Loucy (cell line): ENCODE results near the gene NXPE1.

Experiments used
- H2AFZ ChIP-seq: fragments of 200-600 bp; sonication (generic); 2 replicates; pipeline ENCODE4 v1.6.0; 2016; ENCODE audit warnings: antibody characterized with exemption, mild to moderate bottlenecking, low read length, moderate library complexity
- H3F3A ChIP-seq: fragments of 200-600 bp; 2 replicates; pipeline ENCODE4 v1.6.0; 2016; ENCODE audit warnings: antibody characterized with exemption, low read depth, mild to moderate bottlenecking
- H3K27me3 ChIP-seq: fragments of 200-600 bp; sonication (generic); 2 replicates; pipeline ENCODE4 v1.6.1; 2014; ENCODE audit warnings: low read length, mild to moderate bottlenecking; ENCODE audit not compliant: insufficient read depth, poor library complexity, severe bottlenecking
- H3K36me3 ChIP-seq: fragments of 200-600 bp; sonication (generic); 2 replicates; pipeline ENCODE4 v1.6.1; 2016; ENCODE audit warnings: low read length; ENCODE audit not compliant: insufficient read depth
- H3K4me1 ChIP-seq: fragments of 200-600 bp; sonication (generic); 2 replicates; pipeline ENCODE4 v1.5.1; 2014; ENCODE audit warnings: low read length, mild to moderate bottlenecking; ENCODE audit not compliant: insufficient read depth, poor library complexity, severe bottlenecking
- H3K4me2 ChIP-seq: fragments of 200-600 bp; sonication (generic); 2 replicates; pipeline ENCODE4 v1.6.0; 2014; ENCODE audit warnings: antibody characterized with exemption, low read length, low read depth, mild to moderate bottlenecking; ENCODE audit not compliant: poor library complexity, severe bottlenecking
- H3K4me3 ChIP-seq: fragments of 200-600 bp; sonication (generic); 2 replicates; pipeline ENCODE4 v1.5.1; 2014; ENCODE audit warnings: low read length, mild to moderate bottlenecking, mixed read lengths; ENCODE audit not compliant: poor library complexity, severe bottlenecking
- H3K79me2 ChIP-seq: fragments of 200-600 bp; sonication (generic); 2 replicates; pipeline ENCODE4 v1.6.1; 2014; ENCODE audit warnings: low read length; ENCODE audit not compliant: insufficient read depth
- H3K9ac ChIP-seq: fragments of 200-600 bp; sonication (generic); 2 replicates; pipeline ENCODE4 v1.6.0; 2014; ENCODE audit warnings: mild to moderate bottlenecking, low read depth, low read length, moderate library complexity; ENCODE audit not compliant: poor library complexity, severe bottlenecking
- H3K9me2 ChIP-seq: fragments of 200-600 bp; sonication (generic); replicated peaks from 2 replicates; pipeline ENCODE4 v1.6.1; 2016; ENCODE audit warnings: low read depth, low read length, mixed read lengths
- H3K9me3 ChIP-seq: fragments of 200-600 bp; sonication (generic); 2 replicates; pipeline ENCODE4 v1.6.1; 2014; ENCODE audit warnings: mild to moderate bottlenecking, antibody characterized with exemption, low read length, low read depth; ENCODE audit not compliant: insufficient read depth
- H4K20me1 ChIP-seq: fragments of 200-600 bp; sonication (generic); 2 replicates; pipeline ENCODE4 v1.6.0; 2014; ENCODE audit warnings: antibody characterized with exemption, low read length, mild to moderate bottlenecking; ENCODE audit not compliant: insufficient read depth, poor library complexity, severe bottlenecking
- EZH2phosphoT487 ChIP-seq: fragments of 200-600 bp; IDR thresholded peaks from 2 replicates; pipeline ENCODE4 v1.6.1; 2018; ENCODE audit warnings: antibody characterized with exemption, mild to moderate bottlenecking, moderate library complexity, borderline replicate concordance
- TF ChIP-seq, protein P1 (sequence below): fragments of 200-600 bp; sonication (generic); conservative IDR thresholded peaks from 2 replicates; pipeline ENCODE4 v1.5.1; 2014; ENCODE audit warnings: mild to moderate bottlenecking, antibody characterized with exemption, low read length

The NXPE1 gene

DNA sequence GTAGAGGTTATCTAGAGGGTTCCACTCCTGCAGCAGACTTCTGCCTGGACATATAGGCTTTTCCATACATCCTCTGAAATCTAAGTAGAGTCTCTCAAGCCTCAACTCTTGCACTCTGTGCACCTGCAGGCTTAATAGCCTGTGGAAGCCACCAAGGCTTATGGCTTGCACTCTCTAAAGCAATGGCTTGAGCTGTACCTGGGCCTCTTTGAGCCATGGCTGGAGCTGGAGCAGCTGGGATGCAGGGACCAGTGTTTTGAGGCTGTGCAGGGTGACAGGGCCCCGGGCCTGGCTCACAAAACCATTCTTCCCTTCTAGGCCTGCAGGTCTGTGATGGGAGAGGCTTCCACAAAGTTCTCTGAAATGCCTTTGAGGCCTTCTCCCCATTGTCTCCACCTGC lies 38.8 kb upstream of the NXPE1 start:
- H2AFZ ChIP-seq = no peak overlapping the region
- no peaks in the 10 kb centered on the region for H3K4me1 ChIP-seq
- no peak overlapping the region for H3K4me2 ChIP-seq
- TF ChIP-seq EZH2phosphoT487 = no peak
- TF ChIP-seq, protein P1, sequence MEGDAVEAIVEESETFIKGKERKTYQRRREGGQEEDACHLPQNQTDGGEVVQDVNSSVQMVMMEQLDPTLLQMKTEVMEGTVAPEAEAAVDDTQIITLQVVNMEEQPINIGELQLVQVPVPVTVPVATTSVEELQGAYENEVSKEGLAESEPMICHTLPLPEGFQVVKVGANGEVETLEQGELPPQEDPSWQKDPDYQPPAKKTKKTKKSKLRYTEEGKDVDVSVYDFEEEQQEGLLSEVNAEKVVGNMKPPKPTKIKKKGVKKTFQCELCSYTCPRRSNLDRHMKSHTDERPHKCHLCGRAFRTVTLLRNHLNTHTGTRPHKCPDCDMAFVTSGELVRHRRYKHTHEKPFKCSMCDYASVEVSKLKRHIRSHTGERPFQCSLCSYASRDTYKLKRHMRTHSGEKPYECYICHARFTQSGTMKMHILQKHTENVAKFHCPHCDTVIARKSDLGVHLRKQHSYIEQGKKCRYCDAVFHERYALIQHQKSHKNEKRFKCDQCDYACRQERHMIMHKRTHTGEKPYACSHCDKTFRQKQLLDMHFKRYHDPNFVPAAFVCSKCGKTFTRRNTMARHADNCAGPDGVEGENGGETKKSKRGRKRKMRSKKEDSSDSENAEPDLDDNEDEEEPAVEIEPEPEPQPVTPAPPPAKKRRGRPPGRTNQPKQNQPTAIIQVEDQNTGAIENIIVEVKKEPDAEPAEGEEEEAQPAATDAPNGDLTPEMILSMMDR = no peak
- H3K27me3 ChIP-seq = no peaks in the 10 kb centered on the region
- no peaks in the 10 kb centered on the region for H3K9me2 ChIP-seq
- no peak overlapping the region for H3K9ac ChIP-seq
- no peaks in the 10 kb centered on the region for H3K79me2 ChIP-seq
- no peaks in the 10 kb centered on the region for H3K9me3 ChIP-seq
- no peaks in the 10 kb centered on the region for H3K36me3 ChIP-seq
- no peak overlapping the region for H3K4me3 ChIP-seq
- no peaks in the 10 kb centered on the region for H3F3A ChIP-seq
- no peaks in the 10 kb centered on the region for H4K20me1 ChIP-seq

- no peaks in the 10 kb centered on the region for H3K9me2 ChIP-seq
- H3K4me3 ChIP-seq = no peak overlapping the region
- no peak overlapping the region for H3K4me2 ChIP-seq
- TF ChIP-seq, protein P1 = no peak
- TF ChIP-seq EZH2phosphoT487 = no peak
- H3K4me1 ChIP-seq = no peaks in the 10 kb centered on the region
- no peaks in the 10 kb centered on the region for H3F3A ChIP-seq
- no peak overlapping the region for H3K9ac ChIP-seq
- H3K79me2 ChIP-seq = no peaks in the 10 kb centered on the region
- no peaks in the 10 kb centered on the region for H3K9me3 ChIP-seq
- H2AFZ ChIP-seq = no peak overlapping the region
- H4K20me1 ChIP-seq = no peaks in the 10 kb centered on the region
- no peaks in the 10 kb centered on the region for H3K36me3 ChIP-seq
- no peaks in the 10 kb centered on the region for H3K27me3 ChIP-seq
Observed at GRCh38 chr11:114596175-114596919, 36.7 kb upstream of the NXPE1 start.

DNA sequence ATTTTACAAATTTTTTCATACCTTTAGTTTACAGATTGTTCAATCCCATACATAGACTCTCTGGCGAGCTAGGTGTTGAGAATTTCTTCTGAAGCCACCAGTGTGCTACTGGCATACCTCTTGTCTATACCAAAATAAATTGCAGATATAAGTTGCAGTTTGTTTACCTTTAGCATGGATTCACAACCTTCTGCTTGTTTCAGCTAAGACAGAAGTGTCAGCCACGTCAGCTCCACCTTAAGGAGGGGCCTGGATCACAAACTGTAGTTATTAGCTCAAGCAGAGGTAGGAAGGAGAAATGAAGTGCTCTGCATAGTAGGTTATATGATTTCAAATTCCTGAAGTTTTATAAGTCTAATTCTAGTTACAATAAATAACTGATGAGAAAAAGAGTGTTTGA lies 35.9 kb upstream of the NXPE1 start, which contains the start of gene NXPE4:
NXPE4 (minus strand) TSS at position 216 of the 400 bp plus-strand sequence. CDS start 1,027 bp downstream, outside the sequence.
- Histone ChIP-seq H4K20me1 (no peaks in the 10 kb centered on the region), H3K27me3 (no peaks in the 10 kb centered on the region), H3K36me3 (no peaks in the 10 kb centered on the region), H3K4me1 (no peaks in the 10 kb centered on the region), H3F3A (no peaks in the 10 kb centered on the region), H3K4me3 (no peak within 1 kb of the TSS), H3K9me3 (no peaks in the 10 kb centered on the region), H3K4me2 (no peak within 1 kb of the TSS), H3K9me2 (no peaks in the 10 kb centered on the region), H3K79me2 (no peaks in the 10 kb centered on the region), H2AFZ (no peak within 1 kb of the TSS), H3K9ac (no peak within 1 kb of the TSS)
- TF ChIP-seq, protein P1 = no peak
- TF ChIP-seq EZH2phosphoT487 = no peak
